GM18511 (cell line): ENCODE results near the gene KRT2.

Source experiments
- ATAC-seq: cut with Tn5 transposase; IDR thresholded peaks from one replicate; pipeline ENCODE4 v1.9.1; 2021; ENCODE audit warnings: mild to moderate bottlenecking, moderate library complexity; ENCODE audit not compliant: unreplicated experiment

Gene KRT2

DNA sequence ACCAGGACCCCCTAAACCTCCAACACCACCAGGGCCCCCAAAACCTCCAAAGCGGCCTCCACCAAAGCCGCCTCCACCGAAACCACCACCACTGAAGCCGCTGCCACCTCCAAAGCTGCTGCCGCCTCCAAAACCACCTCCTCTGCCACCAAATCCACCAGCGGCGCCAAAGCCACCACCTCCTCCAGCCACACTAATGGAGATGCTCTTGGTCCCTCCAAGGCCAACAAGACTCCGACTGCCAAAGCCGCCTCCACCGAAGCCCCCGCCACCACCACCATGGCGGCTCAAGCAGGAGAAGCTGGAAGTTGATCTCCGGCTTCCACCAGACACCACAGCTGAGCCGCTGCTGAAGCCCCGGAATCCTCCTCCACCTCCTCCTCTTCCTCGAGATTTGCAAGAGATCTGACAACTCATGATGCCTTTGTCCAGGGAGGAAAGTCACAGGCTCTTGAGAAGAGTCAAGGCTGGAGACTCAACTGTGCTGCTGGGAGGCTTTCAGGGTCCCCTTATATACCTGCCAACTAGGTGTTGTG is at the start of gene KRT2:
Gene KRT2 (minus strand): TSS at position 486 of the 536 bp plus-strand sequence. CDS start 69 bp downstream, at position 417.
- no peak for ATAC-seq

DNA sequence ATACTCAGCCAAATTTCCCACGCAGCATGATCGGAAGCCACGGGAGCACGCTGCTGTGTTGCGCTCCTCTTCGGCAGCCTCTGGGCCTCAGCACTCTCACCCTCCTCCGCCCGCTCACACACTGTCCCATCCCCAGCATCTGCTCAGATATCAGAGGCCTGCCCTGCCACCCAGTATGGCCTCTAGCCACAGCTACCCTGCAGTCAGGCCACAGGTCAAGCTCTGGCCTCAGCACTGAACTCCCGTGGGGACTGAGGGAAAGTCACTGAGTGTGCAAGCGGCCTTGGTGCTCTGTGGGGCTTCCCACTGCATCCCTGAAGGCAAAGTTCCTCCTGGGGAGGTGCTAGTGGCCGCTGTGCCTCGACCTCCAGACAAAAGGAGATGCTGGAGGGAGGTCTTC is 49.3 kb upstream of the KRT2 start:
- no peak for ATAC-seq

DNA sequence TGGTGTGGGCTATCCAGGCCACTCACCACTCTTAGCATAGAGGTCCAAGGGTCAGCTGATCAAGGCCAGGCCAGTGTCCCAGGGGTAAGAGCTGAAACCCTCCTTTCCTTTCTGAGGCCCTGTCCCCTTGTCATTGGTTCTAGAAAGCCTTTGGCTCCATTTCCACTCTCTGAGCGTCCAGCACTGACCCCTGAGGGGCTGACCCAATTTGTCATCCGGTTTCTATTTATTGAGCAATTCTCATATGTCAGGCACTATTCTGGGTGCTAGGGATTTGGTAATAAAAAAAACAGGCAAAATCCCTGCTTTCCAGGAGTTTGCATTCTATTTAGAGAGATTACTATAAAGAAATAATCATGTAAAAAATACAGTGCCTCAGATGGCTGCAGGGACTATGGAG is 47.9 kb upstream of the KRT2 start:
- no peak for ATAC-seq

DNA sequence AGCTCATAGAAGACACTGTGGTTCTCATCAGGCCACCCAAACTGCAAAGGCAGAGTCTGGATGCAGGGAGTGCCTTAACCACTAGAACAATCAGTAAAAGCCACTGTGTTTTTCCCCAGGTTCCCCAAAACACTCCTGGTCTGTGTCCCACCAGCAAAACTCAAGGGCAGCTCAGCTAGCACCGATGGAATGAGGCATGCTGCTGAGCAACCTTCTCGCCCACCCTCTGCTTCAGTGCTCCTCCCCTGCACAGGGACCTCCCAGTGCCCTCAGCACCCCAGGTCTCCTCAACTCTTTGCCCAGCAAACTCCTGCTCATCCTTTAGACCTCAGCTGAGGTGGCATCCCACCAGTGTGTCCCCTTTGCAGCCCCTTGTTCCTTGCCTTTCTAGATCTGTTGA is 47.4 kb upstream of the KRT2 start:
- ATAC-seq, result no peak

DNA sequence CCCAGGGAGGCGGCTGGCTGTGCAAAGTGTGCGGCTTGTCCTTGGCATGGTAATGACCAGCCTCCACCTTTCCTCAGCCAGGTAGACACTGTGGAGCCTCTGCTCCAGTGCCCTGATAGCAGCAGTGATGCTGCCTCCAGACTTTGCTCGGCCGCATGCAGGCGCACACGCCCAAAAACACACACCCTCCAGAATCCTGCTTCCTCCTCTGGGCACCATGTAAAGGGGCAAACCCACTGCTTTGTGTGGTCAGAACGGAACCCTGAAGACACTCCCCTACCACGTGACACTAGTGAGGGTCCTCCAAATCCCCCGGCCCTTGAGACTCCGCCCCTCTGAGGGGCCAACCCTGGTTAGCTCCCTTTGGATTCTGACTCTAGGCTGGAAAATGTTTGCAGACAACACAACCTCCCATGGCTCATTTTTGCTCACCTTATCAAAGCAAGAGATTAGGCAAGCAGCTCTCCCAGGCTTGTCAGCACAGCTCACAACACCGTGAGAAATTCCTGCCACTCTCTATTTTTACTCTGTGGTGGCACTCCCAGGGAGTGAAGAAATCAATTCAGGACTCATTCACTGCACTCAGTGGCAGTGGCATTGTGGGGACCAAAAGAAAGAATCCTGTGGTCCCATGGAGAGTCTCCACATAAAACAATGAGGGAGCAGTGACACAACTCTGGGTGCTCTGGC is 46.8 kb upstream of the KRT2 start:
- no peak for ATAC-seq

DNA sequence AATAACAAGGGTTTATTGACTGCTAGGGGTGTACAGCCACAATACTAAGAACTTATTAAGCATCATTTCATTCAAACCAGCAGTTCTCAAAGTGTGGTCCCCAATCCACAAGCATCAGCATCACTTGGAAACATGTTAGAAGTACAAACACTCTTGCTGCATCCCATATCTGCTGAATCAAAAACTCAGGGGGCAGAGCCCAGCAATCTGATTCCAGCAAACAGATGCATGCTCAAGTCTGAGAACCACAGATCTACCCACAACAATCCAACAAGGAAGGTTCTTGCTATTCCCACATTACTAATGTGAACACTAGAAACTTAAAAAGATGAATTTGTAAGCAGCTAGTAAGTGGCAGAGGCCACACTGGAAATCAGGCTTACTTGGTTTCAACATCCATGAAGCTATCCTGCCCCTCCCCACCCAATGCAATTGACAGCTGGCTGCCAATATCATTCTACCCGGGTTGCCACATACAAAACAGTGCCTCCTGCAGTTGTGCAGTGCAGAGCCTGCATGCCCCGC is 45.1 kb upstream of the KRT2 start:
- ATAC-seq, result no peak

DNA sequence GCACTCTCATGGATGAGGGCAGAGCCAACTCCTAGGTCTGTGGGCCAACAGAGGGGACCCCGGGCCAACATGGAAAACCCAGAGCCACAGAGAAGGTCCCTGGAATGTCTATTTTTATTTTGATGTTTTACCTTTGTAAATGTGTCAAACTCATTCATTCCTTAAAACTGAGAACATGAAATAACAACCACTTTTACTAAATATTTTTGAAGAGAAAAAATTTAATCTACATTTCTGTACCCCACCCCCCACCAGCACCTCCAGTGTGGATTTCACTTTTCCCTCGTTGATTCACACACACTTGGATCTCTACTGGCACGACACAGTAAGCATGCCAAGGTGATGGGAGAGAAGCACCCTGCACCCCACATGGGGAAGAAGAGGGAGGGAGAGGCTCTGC is 44.6 kb upstream of the KRT2 start:
- no peak for ATAC-seq

DNA sequence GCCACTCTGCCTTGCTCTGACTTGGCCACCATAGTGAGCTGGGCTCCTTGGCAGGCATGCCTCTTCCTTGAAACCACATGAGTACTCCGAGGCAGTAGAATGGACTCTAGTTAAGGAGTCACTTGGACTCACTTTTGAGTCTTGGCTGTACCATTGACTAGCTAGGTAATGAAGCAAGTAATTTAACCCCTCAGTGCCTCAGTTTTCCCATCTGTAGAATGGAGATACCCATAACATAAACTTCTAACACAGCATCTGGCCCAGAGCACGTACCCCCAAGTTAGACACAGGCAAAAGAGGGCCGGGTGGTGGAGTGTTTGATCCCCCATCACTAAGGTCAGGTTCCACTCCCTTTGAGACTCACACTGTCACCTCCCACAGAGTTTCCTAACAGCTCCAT is 43.0 kb upstream of the KRT2 start:
- no peak for ATAC-seq

DNA sequence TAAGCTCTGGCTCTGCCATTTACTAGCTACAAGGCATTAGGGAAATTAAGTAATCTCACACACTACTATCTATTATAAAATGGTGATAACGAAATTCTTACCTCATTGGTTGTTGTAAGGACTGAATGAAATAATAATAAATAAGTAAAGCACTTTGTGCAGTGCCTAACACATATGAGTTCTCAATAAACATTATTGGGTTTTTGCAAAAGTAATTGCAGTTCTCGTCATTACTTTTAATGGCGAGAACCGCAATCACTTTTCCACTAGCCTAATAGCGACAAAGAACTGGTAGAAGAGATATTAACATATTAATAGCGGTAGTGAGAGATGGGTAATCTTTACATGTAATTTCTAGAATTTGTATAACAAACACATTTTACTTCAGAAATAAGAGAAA is 42.1 kb upstream of the KRT2 start:
- no peak for ATAC-seq

DNA sequence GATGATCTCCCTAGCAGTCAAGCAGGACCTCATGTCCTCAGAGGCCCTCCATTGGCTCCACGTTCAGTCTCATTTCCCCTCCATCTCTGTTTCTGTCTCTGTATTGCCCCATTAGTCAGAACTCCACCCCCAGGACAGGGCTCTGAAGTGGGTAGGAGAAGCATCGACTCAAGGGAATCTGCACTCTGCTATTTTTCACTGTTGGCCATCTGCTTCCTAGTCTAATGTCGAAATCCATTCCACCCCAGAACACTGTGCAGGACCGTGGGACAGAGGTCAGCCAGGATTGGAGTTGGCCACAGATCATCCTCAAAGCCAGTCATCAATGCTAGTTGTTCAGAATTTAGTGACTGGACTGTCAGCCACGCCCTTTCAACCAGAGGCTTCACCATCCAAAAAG is 41.2 kb upstream of the KRT2 start:
- no peak for ATAC-seq

DNA sequence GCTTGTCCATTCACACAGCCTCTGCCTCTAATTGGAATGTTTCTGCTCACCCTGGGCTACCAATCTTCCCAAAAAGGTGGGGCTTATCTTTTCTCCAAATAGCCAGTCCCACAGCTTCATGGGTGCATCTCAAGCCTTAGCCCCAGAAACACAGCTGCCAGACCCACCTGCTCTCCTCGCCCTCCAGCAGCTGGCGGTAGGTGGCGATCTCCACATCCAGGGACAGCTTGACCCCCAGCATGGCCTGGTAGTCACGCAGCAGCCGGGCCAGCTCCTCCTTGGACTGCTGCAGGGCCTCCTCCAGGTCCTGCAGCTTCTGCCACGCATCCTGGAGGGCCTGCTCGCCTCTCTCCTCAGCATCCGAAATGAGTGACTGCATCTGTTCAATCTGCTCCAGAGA is 40.2 kb upstream of the KRT2 start:
- ATAC-seq, result no peak

DNA sequence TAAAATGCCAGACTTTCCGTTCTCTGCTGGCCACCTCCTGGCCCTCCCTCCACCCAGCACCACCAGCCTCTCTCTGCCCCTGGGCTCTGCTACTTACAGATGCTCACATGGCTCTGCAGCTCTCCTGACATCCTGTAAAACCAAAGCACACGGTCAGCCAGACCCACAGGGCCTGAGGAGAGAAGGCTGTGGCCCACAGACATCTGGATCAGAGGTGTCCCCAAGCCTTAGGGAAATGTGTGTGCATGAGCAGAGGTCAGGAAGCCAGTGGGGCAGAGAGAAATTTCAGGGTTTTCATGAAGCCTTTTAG is 39.8 kb upstream of the KRT2 start:
- no peak for ATAC-seq

DNA sequence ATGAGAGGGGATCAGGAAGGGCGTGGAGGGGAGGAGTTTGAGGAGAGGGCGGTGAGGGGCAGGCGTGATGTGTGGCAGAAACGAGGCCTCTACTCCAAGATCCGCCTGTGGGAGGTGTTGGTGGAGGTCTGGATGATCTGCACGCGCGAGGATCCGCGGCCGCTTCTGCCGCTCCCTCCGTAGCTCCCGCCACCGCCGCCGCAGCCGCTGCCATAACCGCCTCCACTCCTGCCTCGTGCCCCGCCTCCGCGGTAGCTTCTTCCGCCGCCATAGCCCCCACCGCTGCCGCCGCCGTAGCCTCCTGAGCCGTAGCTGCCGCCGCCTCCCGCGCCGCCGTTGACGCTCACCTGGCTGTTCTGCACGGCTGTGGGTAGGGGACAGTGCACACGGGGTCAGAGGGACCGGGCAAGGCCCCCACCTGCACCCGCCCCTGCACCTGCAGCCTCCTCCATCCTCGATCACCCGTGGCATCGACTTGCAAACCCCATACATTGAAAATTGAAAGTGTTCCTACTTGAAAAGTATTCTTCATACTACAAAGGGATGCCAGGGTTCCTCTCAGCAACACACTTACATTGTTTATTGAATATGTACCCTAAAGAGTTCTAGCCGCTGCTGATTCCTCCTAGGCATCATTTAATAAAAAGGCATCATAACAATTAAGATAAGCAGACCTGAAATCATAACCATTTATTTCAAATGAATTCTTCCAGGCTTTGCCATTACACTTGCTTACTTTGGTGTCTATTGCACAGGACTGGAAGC is 39.2 kb upstream of the KRT2 start:
- ATAC-seq, result no peak

DNA sequence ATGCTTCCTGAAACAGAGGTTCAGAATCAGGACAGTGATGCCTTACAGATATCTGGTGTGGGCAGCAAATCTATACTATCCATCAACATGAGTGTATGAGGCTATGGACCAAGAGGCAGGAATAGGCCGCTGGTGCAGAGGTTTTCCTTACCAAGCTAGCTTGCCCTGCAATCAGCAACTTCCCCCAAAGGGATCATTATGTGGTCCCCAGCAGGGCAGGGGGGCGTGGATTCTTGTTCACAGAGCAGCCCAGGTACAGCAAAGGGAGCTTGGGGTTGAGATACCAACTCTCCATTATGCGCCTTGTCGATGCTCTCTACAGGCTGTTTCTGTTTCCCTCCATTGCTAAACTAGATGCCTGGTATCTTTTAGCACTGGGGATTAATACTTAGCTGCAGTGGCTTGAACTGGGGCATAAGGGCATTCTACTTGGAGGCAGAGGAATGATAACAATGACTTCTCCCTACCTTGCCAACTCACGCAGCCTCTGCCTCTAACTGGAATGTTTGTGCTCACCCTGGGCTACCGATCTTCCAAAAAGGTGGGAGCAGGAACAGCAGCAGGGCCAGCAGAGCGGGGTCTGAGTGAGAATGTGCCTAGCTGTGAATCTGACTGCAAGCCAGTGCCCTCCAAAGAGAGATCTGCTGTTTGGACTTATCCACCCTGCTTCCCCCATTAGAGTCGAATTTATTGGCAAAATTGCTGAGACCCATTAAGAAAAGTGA is 38.5 kb upstream of the KRT2 start:
- no peak for ATAC-seq

DNA sequence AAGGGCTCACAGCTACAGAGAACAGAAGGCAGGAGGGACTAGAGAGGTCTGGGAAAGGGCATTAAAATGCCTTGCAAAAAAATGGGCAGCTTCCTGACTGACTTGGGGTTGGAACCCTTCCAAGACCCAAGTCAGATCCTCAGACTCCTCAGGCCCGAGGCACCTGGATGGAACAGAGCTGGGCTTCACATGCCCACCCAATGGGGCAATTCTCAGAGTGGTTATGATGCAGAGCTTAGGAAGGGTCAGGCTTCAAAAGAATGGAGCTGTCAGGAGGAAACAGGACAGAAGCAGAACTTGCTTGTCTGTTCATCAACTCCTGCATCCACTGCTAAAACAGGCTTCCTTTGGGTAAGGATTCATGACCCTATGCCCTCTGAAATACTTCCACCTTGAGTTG is 37.9 kb upstream of the KRT2 start:
- ATAC-seq, result no peak

DNA sequence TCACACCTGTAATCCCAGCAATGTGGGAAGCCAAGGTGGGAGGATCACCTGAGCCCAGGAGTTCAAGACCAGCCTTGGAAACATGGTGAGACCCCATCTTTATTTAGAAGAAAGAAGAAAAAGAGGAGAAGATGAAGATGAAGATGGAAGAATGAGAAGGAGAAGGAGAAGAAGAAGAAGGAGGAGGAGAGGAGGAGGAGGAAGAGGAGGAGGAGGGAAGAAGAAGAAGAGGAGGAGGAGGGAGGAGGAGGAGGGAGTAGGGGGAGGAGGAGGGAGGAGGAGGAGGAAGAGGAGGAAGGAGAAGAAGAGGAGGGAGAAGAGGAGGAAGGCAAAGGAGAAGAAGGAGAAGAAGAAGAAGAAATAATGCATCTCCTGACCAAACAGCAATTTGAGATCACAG is 37.2 kb upstream of the KRT2 start:
- no peak for ATAC-seq

DNA sequence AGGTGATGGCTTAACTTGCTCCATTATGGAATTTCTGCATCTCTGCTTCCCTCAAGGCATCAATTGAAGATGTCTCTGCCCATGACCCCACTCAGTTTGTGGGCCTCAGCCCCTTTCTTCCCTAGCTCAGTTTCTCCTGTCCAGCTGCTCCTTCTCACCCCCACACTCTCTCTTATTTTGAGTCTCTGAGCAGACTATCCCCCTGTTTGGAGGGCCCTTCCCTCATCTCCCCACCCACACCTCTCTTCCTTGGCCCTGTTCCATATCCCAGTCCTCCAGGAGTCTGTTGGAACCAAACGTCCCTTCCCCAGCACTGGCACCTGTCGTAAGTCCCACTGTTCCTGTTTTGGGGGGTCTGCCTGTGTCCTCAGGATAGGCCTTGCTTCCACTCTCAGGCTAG is 36.5 kb upstream of the KRT2 start:
- ATAC-seq, result no peak

DNA sequence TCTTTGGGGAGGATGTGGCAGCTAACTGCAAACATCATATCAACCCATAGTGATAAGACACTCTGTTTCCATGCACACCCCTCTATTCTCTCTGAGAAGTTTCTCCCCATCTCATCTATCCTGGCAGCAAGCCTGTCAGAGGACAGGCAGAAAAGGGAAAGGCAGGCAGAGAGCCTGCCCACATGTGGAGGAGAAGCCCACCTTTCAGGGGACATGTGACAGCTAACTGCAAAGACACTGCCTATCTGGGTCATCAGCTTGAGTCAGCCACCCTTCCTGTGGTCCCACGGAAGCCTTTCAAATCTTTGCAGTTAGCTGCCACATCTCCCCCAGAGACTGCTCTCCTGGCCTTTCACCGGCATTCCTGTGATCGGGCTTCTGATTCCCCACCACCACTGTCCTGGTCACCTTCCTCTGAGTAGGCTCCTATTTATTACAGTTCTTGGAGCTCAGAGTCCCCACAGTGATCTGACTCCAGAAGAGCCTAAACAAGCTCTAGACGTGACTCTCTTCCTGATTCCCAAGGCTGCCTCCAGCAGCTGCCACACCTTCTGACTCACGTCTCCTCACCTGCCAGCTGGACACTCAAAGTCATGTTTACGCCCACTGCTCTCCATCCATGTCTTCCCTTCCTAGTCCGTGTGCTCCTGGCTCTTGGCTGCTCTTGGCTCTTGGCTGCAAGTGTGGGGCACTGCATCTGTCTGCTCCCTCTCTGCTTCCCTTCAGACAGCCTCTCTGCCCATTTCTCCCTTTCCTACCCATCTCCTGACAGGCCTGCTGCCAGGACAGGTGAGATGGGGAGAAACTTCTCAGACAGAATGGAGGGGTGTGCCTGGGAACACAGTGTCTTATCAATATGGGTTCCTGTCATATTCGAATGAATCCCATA is 35.7 kb upstream of the KRT2 start:
- ATAC-seq, result no peak

DNA sequence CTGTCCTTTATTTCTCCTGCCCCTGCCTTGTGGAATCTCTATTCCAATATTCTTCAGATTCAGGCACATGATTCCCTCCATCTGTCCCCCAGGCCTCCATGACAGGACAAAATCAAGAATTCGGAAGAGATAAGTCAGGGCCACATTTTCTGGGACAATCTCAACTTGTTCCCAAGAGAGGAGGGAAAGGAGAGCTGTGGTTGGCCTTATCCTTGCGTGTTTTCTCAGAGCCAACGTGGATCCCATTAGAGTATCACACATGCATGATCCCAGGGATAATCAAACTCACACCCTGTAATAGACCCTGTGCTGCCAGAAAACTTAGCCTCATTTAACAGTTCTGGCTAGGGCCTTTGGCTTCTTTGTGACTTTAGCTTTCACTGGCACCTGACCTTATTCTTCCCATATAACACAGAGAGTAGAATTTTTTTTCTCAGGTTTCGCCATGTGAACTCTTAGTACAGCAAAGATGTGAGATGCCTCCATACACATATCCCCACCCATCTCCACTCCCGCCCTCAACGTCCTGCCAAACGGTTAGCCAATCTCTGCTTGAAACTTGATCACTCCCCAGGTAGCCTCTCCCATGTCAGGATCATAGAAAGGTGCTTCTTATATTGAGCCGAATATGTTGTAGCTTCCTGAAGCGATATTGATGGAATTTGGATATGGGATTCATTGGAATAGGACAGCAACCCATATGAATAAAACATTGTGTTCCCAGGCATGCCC is 34.9 kb upstream of the KRT2 start:
- no peak for ATAC-seq

DNA sequence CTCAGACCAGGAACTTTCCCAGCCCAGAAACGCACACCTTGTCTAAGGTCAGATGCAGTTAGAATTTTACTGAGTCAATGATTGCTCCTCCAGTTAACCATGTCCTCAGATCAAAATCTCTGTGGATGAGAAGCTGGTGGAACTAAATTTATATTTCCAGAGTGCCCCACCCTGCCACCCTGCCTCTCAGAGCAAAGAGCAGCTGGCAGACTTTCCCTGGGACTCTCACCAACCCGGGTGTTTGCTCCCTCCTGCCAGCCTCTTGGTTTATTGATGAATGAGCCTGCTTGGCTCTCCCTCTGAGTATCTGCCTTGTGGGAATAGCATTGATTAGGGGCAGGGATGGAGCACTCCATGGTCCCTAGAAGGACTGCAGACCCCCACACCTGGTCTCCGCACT is 34.1 kb upstream of the KRT2 start:
- ATAC-seq, result no peak
